GM19395 (cell line): ENCODE results near the gene EML4.
A peak's percentile ranks its signal among the peaks of the same experiment; 100 is the strongest.

Source experiments
- ATAC-seq: cut with Tn5 transposase; IDR thresholded peaks from one replicate; pipeline ENCODE4 v1.9.1; 2021; ENCODE audit warnings: mild to moderate bottlenecking, moderate library complexity; ENCODE audit not compliant: unreplicated experiment

EML4 gene

GRCh38 chr2:42136782-42137124, 32.4 kb upstream of the EML4 start:
- ATAC-seq: no peak

GRCh38 chr2:42137125-42137841, 31.9 kb upstream of the EML4 start:
- ATAC-seq: no peak

- no peak for ATAC-seq
These were observed 30.8 kb upstream of the EML4 start for GRCh38 chr2:42138163-42139015.

- ATAC-seq: no peak
These were observed 30.1 kb upstream of the EML4 start for GRCh38 chr2:42139101-42139500.

- no peak for ATAC-seq
These were observed 28.7 kb upstream of the EML4 start for GRCh38 chr2:42140496-42140895.

- ATAC-seq: no peak
These were observed 27.2 kb upstream of the EML4 start for GRCh38 chr2:42141687-42142546.

- no peak for ATAC-seq
These were observed 26.5 kb upstream of the EML4 start for GRCh38 chr2:42142547-42143184.

GRCh38 chr2:42147641-42148274, 21.4 kb upstream of the EML4 start:
- no peak for ATAC-seq

GRCh38 chr2:42150159-42150558, 19.0 kb upstream of the EML4 start:
- ATAC-seq: no peak

GRCh38 chr2:42153944-42154581, 15.1 kb upstream of the EML4 start:
- ATAC-seq: no peak

GRCh38 chr2:42156721-42157120, 12.4 kb upstream of the EML4 start:
- ATAC-seq: no peak

- ATAC-seq: no peak
These were observed 7.7 kb upstream of the EML4 start for GRCh38 chr2:42161444-42161843.

GRCh38 chr2:42163444-42164045, 5.6 kb upstream of the EML4 start:
- no peak for ATAC-seq

- no peak for ATAC-seq
These were observed 5.1 kb upstream of the EML4 start for GRCh38 chr2:42164046-42164445.

- no peak for ATAC-seq
These were observed 4.2 kb upstream of the EML4 start for GRCh38 chr2:42164971-42165370.

- no peak for ATAC-seq
These were observed 1.7 kb upstream of the EML4 start for GRCh38 chr2:42167458-42167857.

- ATAC-seq: no peak
These were observed 574 bp upstream of the EML4 start for GRCh38 chr2:42168459-42169099.

- ATAC-seq: peak; percentile 37
These were observed 845 bp downstream of the EML4 start for GRCh38 chr2:42169874-42170521.
